ENCODE results near the gene CAVIN4. TPM values are rescaled to one million over a fixed set of nuclear protein-coding genes. Genes with fewer than 3 reads are reported as not detected.

The CAVIN4 gene
- total and polyA plus RNA-seq, 9 of the 15 experiments (the other 6 are each of a cell fraction or from before 2014, with no cell fraction given): 0.06 to 0.29 (median 0.18) TPM

- peak; percentile 85; the same call in 1 of the 2 replicates for TF ChIP-seq REST (IDR thresholded peaks at IDR 0.05; ENCODE audit: borderline replicate concordance)
- no peak for TF ChIP-seq REST (CRISPR knock-in tag; IDR thresholded peaks at IDR 0.05; ENCODE audit: low read depth)
- no peak for TF ChIP-seq JUN (IDR thresholded peaks at IDR 0.05; ENCODE audit: borderline replicate concordance, low read depth, low read length)
- TF ChIP-seq JUN (CRISPR knock-in tag; IDR thresholded peaks at IDR 0.05; ENCODE audit: borderline replicate concordance): no peak
- TF ChIP-seq, protein P1, sequence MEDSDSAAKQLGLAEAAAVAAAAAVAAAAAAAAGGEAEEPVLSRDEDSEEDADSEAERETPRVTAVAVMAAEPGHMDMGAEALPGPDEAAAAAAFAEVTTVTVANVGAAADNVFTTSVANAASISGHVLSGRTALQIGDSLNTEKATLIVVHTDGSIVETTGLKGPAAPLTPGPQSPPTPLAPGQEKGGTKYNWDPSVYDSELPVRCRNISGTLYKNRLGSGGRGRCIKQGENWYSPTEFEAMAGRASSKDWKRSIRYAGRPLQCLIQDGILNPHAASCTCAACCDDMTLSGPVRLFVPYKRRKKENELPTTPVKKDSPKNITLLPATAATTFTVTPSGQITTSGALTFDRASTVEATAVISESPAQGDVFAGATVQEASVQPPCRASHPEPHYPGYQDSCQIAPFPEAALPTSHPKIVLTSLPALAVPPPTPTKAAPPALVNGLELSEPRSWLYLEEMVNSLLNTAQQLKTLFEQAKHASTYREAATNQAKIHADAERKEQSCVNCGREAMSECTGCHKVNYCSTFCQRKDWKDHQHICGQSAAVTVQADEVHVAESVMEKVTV (CRISPR knock-in tag; IDR thresholded peaks at IDR 0.05): peak; percentile 96
- peak; percentile 70; the same call in 1 of the 2 replicates for TF ChIP-seq SMC3 (conservative IDR thresholded peaks at IDR 0.05; ENCODE audit: insufficient read depth, low read depth, low read length)
- no peak for TF ChIP-seq MXI1 (IDR thresholded peaks at IDR 0.05; ENCODE audit: low read depth, low read length)
- peak; percentile 82; the same call in 1 of the 2 replicates for TF ChIP-seq STAG1 (CRISPR knock-in tag; IDR thresholded peaks at IDR 0.05; ENCODE audit: borderline replicate concordance)
- TF ChIP-seq, protein P2, sequence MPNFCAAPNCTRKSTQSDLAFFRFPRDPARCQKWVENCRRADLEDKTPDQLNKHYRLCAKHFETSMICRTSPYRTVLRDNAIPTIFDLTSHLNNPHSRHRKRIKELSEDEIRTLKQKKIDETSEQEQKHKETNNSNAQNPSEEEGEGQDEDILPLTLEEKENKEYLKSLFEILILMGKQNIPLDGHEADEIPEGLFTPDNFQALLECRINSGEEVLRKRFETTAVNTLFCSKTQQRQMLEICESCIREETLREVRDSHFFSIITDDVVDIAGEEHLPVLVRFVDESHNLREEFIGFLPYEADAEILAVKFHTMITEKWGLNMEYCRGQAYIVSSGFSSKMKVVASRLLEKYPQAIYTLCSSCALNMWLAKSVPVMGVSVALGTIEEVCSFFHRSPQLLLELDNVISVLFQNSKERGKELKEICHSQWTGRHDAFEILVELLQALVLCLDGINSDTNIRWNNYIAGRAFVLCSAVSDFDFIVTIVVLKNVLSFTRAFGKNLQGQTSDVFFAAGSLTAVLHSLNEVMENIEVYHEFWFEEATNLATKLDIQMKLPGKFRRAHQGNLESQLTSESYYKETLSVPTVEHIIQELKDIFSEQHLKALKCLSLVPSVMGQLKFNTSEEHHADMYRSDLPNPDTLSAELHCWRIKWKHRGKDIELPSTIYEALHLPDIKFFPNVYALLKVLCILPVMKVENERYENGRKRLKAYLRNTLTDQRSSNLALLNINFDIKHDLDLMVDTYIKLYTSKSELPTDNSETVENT (CRISPR knock-in tag; IDR thresholded peaks at IDR 0.05): no peak
Measured at GRCh38 chr9:100595391-100596199, 17.7 kb downstream of the CAVIN4 start (continued).
